OCI-LY1 (cell line): ENCODE measurements around the gene CACNA2D3.

Source experiments
- EZH2 ChIP-seq: fragments of 200-600 bp; sonication (generic), shearing (Covaris generic); IDR thresholded peaks from 2 replicates; pipeline ENCODE4 v1.8.0; 2017; ENCODE audit warnings: borderline replicate concordance, mixed run types, mild to moderate bottlenecking, antibody characterized with exemption, low read length, moderate library complexity, mixed read lengths
- TF ChIP-seq, protein P1 (sequence below): fragments of 200-600 bp; sonication (generic), shearing (Covaris generic); IDR thresholded peaks from 2 replicates; pipeline ENCODE4 v1.5.1; 2017; ENCODE audit warnings: mild to moderate bottlenecking, antibody characterized with exemption, low read length, moderate library complexity, mixed read lengths

DNA sequence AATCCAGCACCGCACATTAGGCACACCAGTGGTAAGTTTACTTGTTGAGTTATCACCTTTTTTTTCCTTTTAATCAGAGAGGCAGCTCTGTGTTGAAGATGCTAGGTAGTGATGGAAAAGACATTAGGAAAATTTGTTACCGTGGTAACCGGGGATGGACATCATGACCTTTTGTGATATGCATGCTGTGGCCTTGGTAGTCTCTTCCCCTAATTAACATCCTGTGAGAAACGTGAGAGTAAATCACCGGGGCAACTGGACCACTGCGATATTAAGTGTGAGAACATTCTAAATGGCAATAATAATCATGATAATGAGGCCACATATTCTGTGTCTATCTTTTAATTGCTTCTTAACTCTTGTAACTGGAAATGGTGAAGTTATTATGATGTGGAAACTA, 362.0 kb downstream of the CACNA2D3 start:
- TF ChIP-seq, protein P1, sequence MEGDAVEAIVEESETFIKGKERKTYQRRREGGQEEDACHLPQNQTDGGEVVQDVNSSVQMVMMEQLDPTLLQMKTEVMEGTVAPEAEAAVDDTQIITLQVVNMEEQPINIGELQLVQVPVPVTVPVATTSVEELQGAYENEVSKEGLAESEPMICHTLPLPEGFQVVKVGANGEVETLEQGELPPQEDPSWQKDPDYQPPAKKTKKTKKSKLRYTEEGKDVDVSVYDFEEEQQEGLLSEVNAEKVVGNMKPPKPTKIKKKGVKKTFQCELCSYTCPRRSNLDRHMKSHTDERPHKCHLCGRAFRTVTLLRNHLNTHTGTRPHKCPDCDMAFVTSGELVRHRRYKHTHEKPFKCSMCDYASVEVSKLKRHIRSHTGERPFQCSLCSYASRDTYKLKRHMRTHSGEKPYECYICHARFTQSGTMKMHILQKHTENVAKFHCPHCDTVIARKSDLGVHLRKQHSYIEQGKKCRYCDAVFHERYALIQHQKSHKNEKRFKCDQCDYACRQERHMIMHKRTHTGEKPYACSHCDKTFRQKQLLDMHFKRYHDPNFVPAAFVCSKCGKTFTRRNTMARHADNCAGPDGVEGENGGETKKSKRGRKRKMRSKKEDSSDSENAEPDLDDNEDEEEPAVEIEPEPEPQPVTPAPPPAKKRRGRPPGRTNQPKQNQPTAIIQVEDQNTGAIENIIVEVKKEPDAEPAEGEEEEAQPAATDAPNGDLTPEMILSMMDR, result no peak
- TF ChIP-seq EZH2, result no peak
